GM23338 (cell line): ENCODE measurements around the gene CLNK.

Experiments used
- CREB1 ChIP-seq: fragments of 250-450 bp; sonication (Bioruptor Pico); IDR thresholded peaks from 2 replicates; pipeline ENCODE4 v1.5.0; 2020; ENCODE audit warnings: low read depth, mild to moderate bottlenecking, moderate library complexity
- TF ChIP-seq, protein P1 (sequence below), 2 experiments: fragments of 200-600 bp in 1 of 2; sonication (generic) in 1 of 2; conservative IDR thresholded peaks; 2 replicates each; pipeline versions ENCODE4 v1.5.1 to v1.6.1; 2016 to 2017; ENCODE audit warnings: antibody characterized with exemption in 2 of 2, low read depth in 2 of 2, mild to moderate bottlenecking in 2 of 2, moderate library complexity in 1 of 2

DNA sequence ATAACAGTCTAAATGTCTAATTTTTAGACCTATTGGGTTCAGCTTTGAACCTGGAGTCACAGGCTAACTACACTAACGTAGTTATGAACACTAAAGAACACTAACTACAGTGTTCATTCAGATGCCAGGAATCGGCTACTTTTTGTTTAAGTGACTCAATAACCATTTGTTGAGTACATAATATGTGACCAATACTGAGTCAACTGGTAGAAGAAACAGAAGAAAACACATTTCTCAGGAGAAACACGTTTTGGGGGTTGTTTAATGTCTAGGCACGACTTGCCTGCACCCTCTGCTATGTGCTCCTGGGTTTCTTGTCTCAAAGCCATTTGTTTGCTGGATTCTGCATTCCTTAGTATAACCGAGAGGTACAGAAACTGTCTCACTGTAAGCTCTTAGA is 18.6 kb upstream of the CLNK start:
- TF ChIP-seq, protein P1, sequence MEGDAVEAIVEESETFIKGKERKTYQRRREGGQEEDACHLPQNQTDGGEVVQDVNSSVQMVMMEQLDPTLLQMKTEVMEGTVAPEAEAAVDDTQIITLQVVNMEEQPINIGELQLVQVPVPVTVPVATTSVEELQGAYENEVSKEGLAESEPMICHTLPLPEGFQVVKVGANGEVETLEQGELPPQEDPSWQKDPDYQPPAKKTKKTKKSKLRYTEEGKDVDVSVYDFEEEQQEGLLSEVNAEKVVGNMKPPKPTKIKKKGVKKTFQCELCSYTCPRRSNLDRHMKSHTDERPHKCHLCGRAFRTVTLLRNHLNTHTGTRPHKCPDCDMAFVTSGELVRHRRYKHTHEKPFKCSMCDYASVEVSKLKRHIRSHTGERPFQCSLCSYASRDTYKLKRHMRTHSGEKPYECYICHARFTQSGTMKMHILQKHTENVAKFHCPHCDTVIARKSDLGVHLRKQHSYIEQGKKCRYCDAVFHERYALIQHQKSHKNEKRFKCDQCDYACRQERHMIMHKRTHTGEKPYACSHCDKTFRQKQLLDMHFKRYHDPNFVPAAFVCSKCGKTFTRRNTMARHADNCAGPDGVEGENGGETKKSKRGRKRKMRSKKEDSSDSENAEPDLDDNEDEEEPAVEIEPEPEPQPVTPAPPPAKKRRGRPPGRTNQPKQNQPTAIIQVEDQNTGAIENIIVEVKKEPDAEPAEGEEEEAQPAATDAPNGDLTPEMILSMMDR (conservative IDR thresholded peaks at IDR 0.05; ENCODE audit: low read depth in 2 of 2): no peak
- TF ChIP-seq CREB1 (CRISPR knock-in tag): no peak
